ENCODE data around the gene CARS1.

Gene CARS1

GRCh38 chr11:2952290-2952689 lies 104.9 kb downstream of the CARS1 start:
- DNase-seq: no peak

GRCh38 chr11:2951231-2952110 lies 105.8 kb downstream of the CARS1 start:
- no peak for DNase-seq
